Activated CD8-positive, alpha-beta memory T cell treated with anti-CD3 and anti-CD28 coated beads, Interleukin-2, amount 10 ng/mL, durations not matched to agents 7 days and 5 days (primary cell): ENCODE data around the gene CDK17. TPM values are rescaled to one million over a fixed set of nuclear protein-coding genes. Genes with fewer than 3 reads are reported as not detected.
A peak's percentile ranks its signal among the peaks of the same experiment; 100 is the strongest.

ENCODE experiments used
- ATAC-seq: fragments of 150-1000 bp; cut with Tn5 transposase; one replicate; pipeline ENCODE4 v1.10.0; 2021; ENCODE audit warnings: moderate library complexity
- CTCF ChIA-PET: fragments of 350-600 bp; sonication (Branson Sonifier 250); formaldehyde crosslinking; loops from one replicate; lab custom pipeline; 2021; ENCODE audit warnings: antibody characterized with exemption; lab: Charles Lee
- DNase-seq: peaks from one replicate; pipeline ENCODE4 v3.0.0-alpha.2; 2020
- H3K27ac Mint-ChIP-seq: one replicate; pipeline ENCODE4 v1.8.0; 2021; ENCODE audit warnings: mild to moderate bottlenecking, mixed read lengths
- H3K27me3 Mint-ChIP-seq: one replicate; pipeline ENCODE4 v1.8.0; 2021; ENCODE audit warnings: mixed read lengths
- H3K36me3 Mint-ChIP-seq: one replicate; pipeline ENCODE4 v1.8.0; 2021; ENCODE audit warnings: mild to moderate bottlenecking, mixed read lengths
- H3K4me1 Mint-ChIP-seq: one replicate; pipeline ENCODE4 v1.8.0; 2021; ENCODE audit warnings: mixed read lengths
- H3K4me3 Mint-ChIP-seq: one replicate; pipeline ENCODE4 v1.8.0; 2021; ENCODE audit warnings: mild to moderate bottlenecking, moderate library complexity, mixed read lengths
- H3K9me3 Mint-ChIP-seq: one replicate; pipeline ENCODE4 v1.8.0; 2022; ENCODE audit warnings: low read depth, mixed read lengths
- total RNA-seq, 2 experiments: library from RNA; stranded (reverse); gene quantifications; one replicate each; pipeline ENCODE4 v1.2.3, GENCODE V29; 2021

Gene CDK17
- total RNA-seq, 2 experiments from 2014 or later: 32.7 to 46.9 TPM

DNA sequence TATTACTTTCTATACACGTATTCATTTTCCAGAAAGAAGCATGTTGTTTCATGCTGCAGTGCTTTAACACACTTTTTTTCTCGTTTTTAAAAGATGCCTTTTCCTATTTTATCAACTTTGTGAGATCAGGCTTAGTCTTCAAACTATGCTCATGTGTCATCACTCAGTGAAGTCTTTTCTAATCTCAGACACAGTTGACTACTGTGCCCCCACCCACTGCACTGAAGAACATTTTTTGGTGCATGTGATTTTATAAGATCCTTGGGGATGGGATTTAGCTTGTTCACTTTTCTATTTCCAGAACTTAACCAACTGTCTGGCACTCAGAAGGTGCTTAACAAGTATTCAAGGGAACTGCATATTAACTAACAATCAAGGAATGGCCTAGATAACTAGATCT, 85.5 kb downstream of the CDK17 start:
- Mint-ChIP-seq H3K27ac (no peak overlapping the region), H3K4me1 (peaks cover 11% of the 10 kb centered on the region), H3K27me3 (no peaks in the 10 kb centered on the region), H3K36me3 (peaks cover 10% of the 10 kb centered on the region), H3K4me3 (no peak overlapping the region), H3K9me3 (no peaks in the 10 kb centered on the region)
- ATAC-seq: no peak
- CTCF ChIA-PET: interaction anchor here (0.6 to 2.2 kb wide), 3 partner anchors 12 to 843 kb away, joined by 3 to 5 read pairs (median 4); no protein-coding TSS in a partner anchor
- no peak for DNase-seq

DNA sequence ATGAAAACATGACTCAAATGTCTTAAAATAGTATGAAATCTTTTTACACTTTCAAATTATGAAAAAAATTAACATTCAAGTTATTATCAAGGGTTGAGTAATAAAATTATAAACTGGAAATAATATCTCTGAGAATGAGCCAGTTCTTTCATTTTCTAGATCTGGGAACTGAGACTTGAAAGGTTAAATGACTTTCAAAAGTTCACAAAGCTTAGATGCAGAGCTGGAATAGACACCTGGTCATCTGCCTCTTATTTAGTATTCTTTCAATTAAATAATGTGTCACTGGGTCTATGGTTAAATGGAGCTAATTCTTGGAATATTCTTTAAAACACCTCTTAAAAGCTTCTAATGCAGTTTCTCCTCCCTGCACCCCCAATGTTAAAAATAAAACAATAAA, 86.6 kb downstream of the CDK17 start:
- CTCF ChIA-PET: interaction anchor here (1.0 to 2.2 kb wide), 2 partner anchors 11 to 35 kb away, joined by 5 read pairs; no protein-coding TSS in a partner anchor
- no peaks in the 10 kb centered on the region for H3K27me3 Mint-ChIP-seq
- ATAC-seq (no peak), DNase-seq (no peak)
- H3K4me1 Mint-ChIP-seq: peaks cover 17% of the 10 kb centered on the region
- H3K36me3 Mint-ChIP-seq: peaks cover 15% of the 10 kb centered on the region
- H3K27ac Mint-ChIP-seq: no peak overlapping the region
- H3K4me3 Mint-ChIP-seq: no peak overlapping the region
- no peaks in the 10 kb centered on the region for H3K9me3 Mint-ChIP-seq

DNA sequence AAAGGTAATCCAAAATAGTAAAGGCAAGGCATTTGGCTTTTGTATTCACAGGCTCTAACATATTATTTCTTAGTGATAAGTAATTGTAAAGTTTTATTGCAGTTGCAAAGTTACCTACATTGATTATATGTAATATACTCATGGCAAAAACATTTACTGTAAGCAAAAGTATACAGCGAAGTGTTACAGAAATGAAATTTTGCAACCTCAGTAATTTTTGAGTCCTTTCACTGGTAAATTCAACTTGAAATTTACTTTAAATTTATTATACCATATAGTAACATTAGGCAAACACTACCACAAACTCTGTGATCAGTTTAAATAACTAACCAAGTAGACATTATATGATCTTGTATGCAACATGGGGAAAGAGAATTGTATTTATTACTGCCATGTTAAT, 89.0 kb downstream of the CDK17 start:
- CTCF ChIA-PET: interaction anchor here (1.0 to 1.2 kb wide), 2 partner anchors 12 to 179 kb away, joined by 3 read pairs; partner anchors contain the start of gene CFAP54
- H3K27ac Mint-ChIP-seq: no peak overlapping the region

DNA sequence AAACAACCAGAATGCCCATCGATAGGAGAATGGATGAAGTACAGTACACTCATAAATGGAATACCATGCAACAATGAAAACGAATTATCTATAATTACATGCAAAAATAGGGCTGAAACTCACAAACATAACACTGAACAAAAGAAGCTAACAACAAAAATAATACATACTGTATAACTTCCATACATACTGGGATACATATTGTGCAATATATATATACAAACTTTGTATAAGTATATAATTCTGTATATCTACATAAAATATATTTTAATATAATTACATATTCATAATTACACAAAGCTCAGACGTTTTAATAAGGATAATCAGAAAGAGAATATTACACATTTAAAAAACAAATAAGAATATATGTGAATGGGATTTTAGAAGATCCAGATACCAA, 90.2 kb downstream of the CDK17 start:
- H3K27me3 Mint-ChIP-seq: no peaks in the 10 kb centered on the region
- H3K9me3 Mint-ChIP-seq: no peaks in the 10 kb centered on the region
- no peak overlapping the region for H3K4me3 Mint-ChIP-seq
- ATAC-seq (no peak), DNase-seq (no peak)
- peaks cover 19% of the 10 kb centered on the region for H3K4me1 Mint-ChIP-seq
- CTCF ChIA-PET: no interaction called here
- H3K27ac Mint-ChIP-seq: no peak overlapping the region
- H3K36me3 Mint-ChIP-seq: peaks cover 26% of the 10 kb centered on the region

More for the DNA sequence above, 89.0 kb downstream of the CDK17 start:
- ATAC-seq (no peak), DNase-seq (no peak)
- Mint-ChIP-seq H3K9me3 (no peaks in the 10 kb centered on the region), H3K27me3 (no peaks in the 10 kb centered on the region), H3K36me3 (peaks cover 21% of the 10 kb centered on the region), H3K4me1 (peaks cover 22% of the 10 kb centered on the region), H3K4me3 (no peak overlapping the region)

DNA sequence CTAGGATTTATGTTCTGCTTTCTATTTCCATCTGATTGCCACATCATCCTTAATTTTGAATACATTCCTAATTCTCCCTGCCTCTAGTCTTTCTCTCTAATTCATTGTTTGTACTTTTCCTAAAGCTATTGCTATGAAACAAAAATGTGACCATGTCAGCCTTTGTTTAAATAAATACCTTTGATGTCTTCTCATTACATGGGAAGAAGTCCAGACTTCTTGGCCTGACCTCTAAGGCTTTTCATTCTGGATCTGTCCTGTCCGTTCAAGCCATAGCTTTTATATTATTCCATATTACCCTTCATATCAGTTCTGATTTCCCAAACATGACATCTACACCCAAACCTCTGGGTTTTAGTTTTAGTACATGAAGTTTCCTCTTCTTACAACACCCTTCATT, 91.4 kb downstream of the CDK17 start:
- Mint-ChIP-seq H3K27me3 (no peaks in the 10 kb centered on the region), H3K27ac (no peak overlapping the region)
- CTCF ChIA-PET: no interaction called here

DNA sequence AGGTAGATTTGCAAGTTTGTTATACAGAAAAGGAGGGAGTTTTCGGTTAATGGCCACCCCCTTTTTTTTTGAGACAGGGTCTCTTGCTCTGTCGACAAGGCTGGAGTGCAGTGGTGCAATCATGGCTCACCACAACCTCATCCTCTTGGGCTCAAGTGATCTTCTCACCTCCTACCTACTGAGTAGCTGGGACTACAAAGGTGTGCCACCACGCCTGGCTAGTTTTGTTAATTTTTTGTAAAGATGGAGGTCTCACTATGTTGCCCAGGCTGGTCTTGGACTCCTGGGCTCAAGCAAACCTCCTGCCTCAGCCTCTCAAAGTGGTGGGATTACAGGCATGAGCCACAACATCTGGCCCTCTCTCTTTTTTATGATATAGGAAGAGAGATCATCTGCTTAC, 94.6 kb downstream of the CDK17 start:
- CTCF ChIA-PET: no interaction called here
- no peak overlapping the region for H3K27ac Mint-ChIP-seq
- no peak for DNase-seq
- no peaks in the 10 kb centered on the region for H3K9me3 Mint-ChIP-seq
- no peak for ATAC-seq
- peaks cover 26% of the 10 kb centered on the region for H3K36me3 Mint-ChIP-seq
- H3K4me1 Mint-ChIP-seq: peaks cover 19% of the 10 kb centered on the region
- H3K27me3 Mint-ChIP-seq: no peaks in the 10 kb centered on the region
- H3K4me3 Mint-ChIP-seq: no peak overlapping the region

More for the DNA sequence above, 91.4 kb downstream of the CDK17 start:
- Mint-ChIP-seq H3K4me3 (no peak overlapping the region), H3K4me1 (peaks cover 16% of the 10 kb centered on the region), H3K36me3 (peaks cover 26% of the 10 kb centered on the region), H3K9me3 (no peaks in the 10 kb centered on the region)
- DNase-seq (no peak), ATAC-seq (no peak)

DNA sequence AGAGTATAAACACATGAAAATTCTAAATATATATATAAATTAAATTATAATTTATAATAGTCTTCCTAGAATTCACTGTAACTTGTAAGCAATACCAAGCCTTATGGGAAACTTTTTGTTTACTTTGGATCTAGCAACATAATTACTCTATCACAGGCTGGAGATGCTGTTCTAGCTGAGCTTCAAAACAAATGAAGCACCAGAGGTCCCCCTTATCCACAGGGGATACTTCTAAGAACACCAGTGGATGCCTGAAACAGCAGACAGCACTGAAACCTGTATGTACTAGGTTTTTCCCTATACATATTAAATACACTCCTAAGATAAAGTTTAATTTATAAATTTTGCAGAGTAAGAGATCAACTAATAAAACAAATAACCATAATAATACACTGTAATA, 96.6 kb downstream of the CDK17 start:
- DNase-seq (no peak), ATAC-seq (no peak)
- no peaks in the 10 kb centered on the region for H3K9me3 Mint-ChIP-seq
- H3K4me3 Mint-ChIP-seq: no peak overlapping the region
- no peaks in the 10 kb centered on the region for H3K27me3 Mint-ChIP-seq
- peaks cover 30% of the 10 kb centered on the region for H3K36me3 Mint-ChIP-seq
- no peak overlapping the region for H3K27ac Mint-ChIP-seq
- H3K4me1 Mint-ChIP-seq: peaks cover 14% of the 10 kb centered on the region
- CTCF ChIA-PET: interaction anchor here (1.1 to 1.3 kb wide), 3 partner anchors 10 to 96 kb away, joined by 3 to 5 read pairs (median 5); no protein-coding TSS in a partner anchor

DNA sequence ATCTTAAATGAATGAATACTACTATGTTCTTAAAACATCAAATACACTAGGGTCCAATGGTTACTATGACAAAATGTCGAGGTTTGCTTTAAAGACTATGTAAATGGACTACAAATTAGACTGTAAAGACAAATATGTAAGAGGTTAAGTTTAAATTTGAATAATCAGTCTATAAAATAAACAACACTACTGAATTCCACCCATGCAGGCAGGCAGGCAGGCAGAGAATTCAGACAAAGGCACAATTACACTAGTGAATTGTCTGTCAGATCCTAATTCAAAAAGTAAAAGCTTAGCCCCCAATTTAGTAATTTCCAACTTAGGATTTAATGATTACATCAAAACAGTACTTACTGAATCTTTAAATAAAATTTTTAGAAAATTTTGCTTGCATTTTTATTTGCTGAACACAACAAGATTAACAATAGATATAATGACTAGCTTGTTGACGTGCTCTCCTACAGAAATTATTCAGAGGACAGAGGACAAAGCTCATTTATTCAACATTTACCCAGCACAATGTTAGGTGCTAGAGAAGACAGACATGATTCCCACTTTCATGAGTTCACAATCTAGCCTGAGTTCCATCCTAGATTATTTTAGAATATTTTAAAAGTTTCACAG, 97.4 kb downstream of the CDK17 start:
- DNase-seq (no peak), ATAC-seq (no peak)
- peaks cover 29% of the 10 kb centered on the region for H3K36me3 Mint-ChIP-seq
- H3K4me1 Mint-ChIP-seq: peaks cover 14% of the 10 kb centered on the region
- H3K9me3 Mint-ChIP-seq: no peaks in the 10 kb centered on the region
- H3K27ac Mint-ChIP-seq: no peak overlapping the region
- no peaks in the 10 kb centered on the region for H3K27me3 Mint-ChIP-seq
- H3K4me3 Mint-ChIP-seq: no peak overlapping the region
- CTCF ChIA-PET: interaction anchor here (0.5 to 1.3 kb wide), 4 partner anchors 11 to 97 kb away, joined by 3 to 5 read pairs (median 4); no protein-coding TSS in a partner anchor

DNA sequence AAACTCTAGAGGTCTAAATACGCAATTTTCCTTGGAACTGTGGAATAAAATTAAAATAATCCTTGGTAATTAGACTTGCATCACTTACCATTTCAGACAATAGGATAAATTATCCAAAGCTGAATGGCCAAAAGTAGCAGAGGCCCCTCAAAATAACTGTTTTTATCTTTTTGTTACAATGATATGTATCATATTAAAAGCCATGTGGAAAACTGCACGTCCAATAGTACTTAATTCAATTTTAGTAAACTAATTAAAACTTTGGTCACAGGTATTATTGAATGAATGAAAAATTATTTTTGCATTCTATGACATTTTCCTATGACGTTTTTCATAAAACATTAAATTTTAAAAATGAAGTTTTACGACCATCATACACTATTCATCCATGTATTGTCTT, 98.5 kb downstream of the CDK17 start:
- no peak for ATAC-seq
- Mint-ChIP-seq H3K4me3 (no peak overlapping the region), H3K4me1 (peaks cover 9% of the 10 kb centered on the region), H3K9me3 (no peaks in the 10 kb centered on the region), H3K36me3 (peaks cover 26% of the 10 kb centered on the region), H3K27me3 (no peaks in the 10 kb centered on the region), H3K27ac (no peak overlapping the region)
- DNase-seq: no peak
- CTCF ChIA-PET: no interaction called here

DNA sequence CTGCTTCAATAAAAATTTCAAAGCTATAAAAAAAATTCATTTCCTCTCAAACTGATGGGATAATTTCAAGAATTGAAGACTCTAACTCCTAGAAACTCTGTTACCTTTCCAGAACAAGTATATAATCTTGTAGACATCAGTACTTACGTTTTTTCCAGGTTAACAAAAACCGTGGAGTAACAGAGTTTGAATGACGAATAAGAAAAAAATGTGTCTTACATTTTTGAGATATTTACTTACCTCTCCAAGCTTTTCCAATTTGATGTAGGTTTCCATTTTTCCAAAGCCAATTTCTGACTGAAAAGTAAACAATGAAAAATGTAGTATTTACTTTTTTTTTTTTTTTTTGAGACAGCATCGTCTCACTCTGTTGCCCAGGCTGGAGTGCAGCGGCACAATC, 100.2 kb downstream of the CDK17 start:
- H3K27me3 Mint-ChIP-seq: no peaks in the 10 kb centered on the region
- no peak overlapping the region for H3K27ac Mint-ChIP-seq
- peaks cover 26% of the 10 kb centered on the region for H3K36me3 Mint-ChIP-seq
- H3K4me1 Mint-ChIP-seq: peaks cover 9% of the 10 kb centered on the region
- DNase-seq (no peak), ATAC-seq (no peak)
- CTCF ChIA-PET: no interaction called here
- H3K9me3 Mint-ChIP-seq: no peaks in the 10 kb centered on the region
- no peak overlapping the region for H3K4me3 Mint-ChIP-seq

DNA sequence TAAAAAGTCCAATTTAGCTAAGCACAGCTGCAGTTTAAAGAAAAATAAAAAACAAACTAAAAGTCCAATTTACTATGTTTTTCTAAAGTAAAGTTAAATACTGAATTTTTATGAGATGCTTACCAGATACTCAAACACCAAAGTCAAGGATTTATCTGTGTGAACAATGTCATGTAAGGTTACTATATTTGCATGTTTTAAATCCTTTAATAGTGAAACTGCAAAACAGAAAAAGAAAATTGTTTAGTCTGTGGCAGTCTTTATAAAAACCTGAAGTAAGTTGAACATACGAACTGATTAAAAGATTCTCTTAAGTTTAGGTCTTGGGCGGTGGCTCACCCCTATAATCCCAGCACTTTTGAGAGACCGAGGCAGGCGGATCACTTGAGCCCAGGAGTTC, 102.7 kb downstream of the CDK17 start:
- H3K27ac Mint-ChIP-seq: no peak overlapping the region
- peaks cover 13% of the 10 kb centered on the region for H3K4me1 Mint-ChIP-seq
- H3K4me3 Mint-ChIP-seq: no peak overlapping the region
- no peaks in the 10 kb centered on the region for H3K9me3 Mint-ChIP-seq
- H3K36me3 Mint-ChIP-seq: peaks cover 43% of the 10 kb centered on the region
- no peaks in the 10 kb centered on the region for H3K27me3 Mint-ChIP-seq
- CTCF ChIA-PET: no interaction called here
- no peak for DNase-seq
- ATAC-seq: no peak

DNA sequence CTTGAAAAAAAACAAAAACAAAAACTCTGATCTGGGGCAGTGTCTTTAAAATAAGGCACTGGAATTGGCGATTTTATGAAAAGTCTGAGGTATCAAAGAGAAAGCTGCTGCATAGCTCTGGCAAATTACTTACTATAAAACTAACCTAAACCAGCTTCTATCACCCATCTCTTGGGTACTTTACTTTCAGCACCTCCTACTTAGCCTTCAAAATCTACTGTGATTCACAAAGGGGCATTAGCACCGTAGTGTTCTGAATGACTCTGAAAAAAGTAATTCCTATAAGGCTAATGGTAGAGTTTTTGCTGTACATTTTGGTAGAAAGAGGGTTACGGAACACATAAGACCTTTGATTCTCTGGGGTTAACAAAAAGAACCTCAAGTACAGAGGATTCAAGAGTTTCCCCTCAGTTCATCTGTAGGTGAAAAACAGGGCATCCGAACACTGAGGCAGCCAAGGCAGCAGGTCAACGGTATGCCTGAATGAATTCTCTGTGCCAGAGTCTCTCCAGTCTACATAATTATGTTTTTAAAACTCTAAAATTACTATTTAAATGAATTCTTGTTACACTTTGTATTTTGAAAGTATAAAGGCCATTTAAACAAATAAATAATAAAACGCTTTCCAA, 104.6 kb downstream of the CDK17 start:
- CTCF ChIA-PET: interaction anchor here (1.1 kb wide), 1 partner anchor 82 kb away, joined by 3 read pairs; no protein-coding TSS in a partner anchor
- Mint-ChIP-seq H3K27ac (peak overlapping the region; percentile 65), H3K36me3 (peaks cover 48% of the 10 kb centered on the region), H3K9me3 (no peaks in the 10 kb centered on the region), H3K27me3 (no peaks in the 10 kb centered on the region), H3K4me3 (peak overlapping the region; percentile 33), H3K4me1 (peaks cover 10% of the 10 kb centered on the region)
- ATAC-seq (no peak), DNase-seq (no peak)

DNA sequence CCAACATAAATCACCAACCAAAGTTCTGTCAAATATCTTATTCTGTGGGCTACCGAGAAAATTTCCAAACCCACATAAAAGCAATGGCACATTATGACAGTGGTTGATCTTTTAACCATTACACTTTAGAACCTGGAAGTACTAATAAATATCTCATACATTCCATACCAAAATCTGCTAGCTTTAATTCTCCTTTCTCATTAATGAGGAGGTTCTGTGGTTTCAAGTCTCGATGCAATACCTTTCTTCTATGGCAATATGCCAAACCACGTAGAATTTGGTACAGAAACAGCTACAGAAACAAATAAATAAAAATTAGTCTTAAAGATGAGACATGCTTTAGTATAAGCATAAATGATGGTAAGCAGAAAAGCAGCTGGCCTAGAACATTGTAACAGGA, 105.4 kb downstream of the CDK17 start:
- H3K36me3 Mint-ChIP-seq: peaks cover 43% of the 10 kb centered on the region
- no peak overlapping the region for H3K4me3 Mint-ChIP-seq
- no peak for DNase-seq

DNA sequence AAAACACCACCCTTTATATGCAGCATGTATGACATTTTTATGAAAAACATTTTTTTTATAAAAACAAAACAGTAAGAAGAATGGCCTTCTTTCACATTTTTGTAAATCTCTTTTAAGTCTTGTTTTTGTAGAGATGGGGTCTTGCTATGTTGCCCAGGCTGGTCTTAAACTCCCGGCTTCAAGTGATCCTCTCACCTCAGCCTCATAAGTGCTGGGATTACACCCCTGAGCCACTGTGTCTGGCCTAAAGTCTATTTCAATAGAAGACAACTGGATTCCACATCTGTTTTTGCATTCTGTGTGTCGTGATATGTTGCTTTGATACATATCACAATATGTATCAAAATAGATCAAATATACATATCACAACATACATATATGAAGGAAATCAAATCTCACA, 107.1 kb downstream of the CDK17 start:
- Mint-ChIP-seq H3K27me3 (no peaks in the 10 kb centered on the region), H3K27ac (no peak overlapping the region), H3K4me3 (no peak overlapping the region), H3K4me1 (peaks cover 15% of the 10 kb centered on the region), H3K9me3 (no peaks in the 10 kb centered on the region), H3K36me3 (peaks cover 49% of the 10 kb centered on the region)
- DNase-seq (no peak), ATAC-seq (no peak)
- CTCF ChIA-PET: interaction anchor here (1.4 kb wide), 1 partner anchor 57 kb away, joined by 3 read pairs; no protein-coding TSS in a partner anchor

More for the DNA sequence above, 105.4 kb downstream of the CDK17 start:
- Mint-ChIP-seq H3K27ac (peak overlapping the region; percentile 19), H3K4me1 (peaks cover 10% of the 10 kb centered on the region), H3K9me3 (no peaks in the 10 kb centered on the region), H3K27me3 (no peaks in the 10 kb centered on the region)
- CTCF ChIA-PET: no interaction called here
- ATAC-seq: no peak
